Articular chondrocyte of knee joint (primary cell): Measurements from ENCODE around the gene SAMD14. TPM values are rescaled to one million over a fixed set of nuclear protein-coding genes. Genes with fewer than 3 reads are reported as not detected.

Experiments used
- total RNA-seq: library from RNA; depleted of rRNA; stranded (reverse); fragments of >200 nt; gene quantifications from 2 replicates; pipeline ENCODE4 v1.2.3, GENCODE V29; 2012

Gene SAMD14
- 0.86 and 1.0 TPM in 2 replicates for total RNA-seq

GRCh38 chr17:50129728-50130558, at the start of gene SAMD14:
Gene SAMD14 (minus strand): TSS chr17:50130160. CDS start chr17:50124959, 5,201 bp downstream.

GRCh38 chr17:50165867-50166517, 36.0 kb upstream of the SAMD14 start, which contains the start of gene SGCA:
Gene SGCA (plus strand): TSS chr17:50166005. CDS start chr17:50166041, 36 bp downstream.

GRCh38 chr17:50150354-50151040, 20.5 kb upstream of the SAMD14 start, which contains the start of gene PPP1R9B:
Gene PPP1R9B (minus strand): TSS chr17:50150677. CDS start chr17:50150513, 164 bp downstream.

DNA sequence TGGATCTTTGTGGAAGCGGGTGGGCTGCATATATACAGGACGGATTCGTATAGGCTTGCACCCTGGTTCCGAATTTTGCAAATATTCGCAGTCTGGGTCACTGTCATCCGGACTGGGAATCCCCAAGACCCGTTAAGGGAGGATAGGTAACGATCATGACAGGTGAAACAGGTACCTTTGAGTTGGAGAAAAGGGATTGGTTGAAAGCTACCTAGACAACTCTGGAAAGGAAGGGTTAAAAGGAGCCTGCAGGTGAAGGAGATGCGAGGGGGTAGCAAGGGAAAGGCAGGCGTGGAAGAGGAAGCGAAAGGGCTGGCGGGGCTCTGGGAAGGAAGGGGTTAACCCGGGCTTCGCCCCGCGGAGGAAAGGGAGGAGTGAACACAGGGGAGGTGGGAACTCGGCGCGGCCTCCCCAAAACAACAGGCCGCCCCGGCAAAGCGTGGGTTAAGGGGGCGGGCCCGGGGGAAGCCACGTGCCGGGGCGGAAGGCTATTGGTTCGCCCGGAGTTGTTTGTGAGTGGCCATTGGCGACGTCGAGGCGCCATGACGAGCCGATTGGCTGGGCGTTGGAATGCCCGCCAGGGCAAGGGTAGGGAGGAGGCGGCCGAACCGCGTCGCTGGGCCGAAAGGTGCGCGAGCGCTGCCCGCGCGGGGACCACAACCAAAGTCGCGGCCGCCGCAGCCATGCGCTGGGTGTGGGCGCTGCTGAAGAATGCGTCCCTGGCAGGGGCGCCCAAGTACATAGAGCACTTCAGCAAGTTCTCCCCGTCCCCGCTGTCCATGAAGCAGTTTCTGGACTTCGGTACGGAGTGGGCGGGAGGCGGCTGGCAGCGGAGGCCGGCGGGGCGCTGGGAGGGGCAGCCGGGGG, 35.0 kb downstream of the SAMD14 start, which contains the start of gene PDK2:
TSS of gene PDK2 (plus strand) at position 599 of the 867 bp plus-strand sequence. CDS start at position 684, 85 bp downstream.

Other genes with a start within 250 kb of the SAMD14 start
- 1.8 and 8.0 TPM in 2 replicates for gene DLX4, start 161.0 kb downstream of the SAMD14 start, total RNA-seq
- gene DLX3, start 134.9 kb downstream of the SAMD14 start, total RNA-seq: 6.5 and 8.6 TPM in 2 replicates
- 62.0 and 84.3 TPM in 2 replicates for gene ITGA3, start 74.0 kb downstream of the SAMD14 start, total RNA-seq
- 32.4 and 37.0 TPM in 2 replicates for gene PDK2, start 34.8 kb downstream of the SAMD14 start, total RNA-seq
- 51.7 and 52.9 TPM in 2 replicates for gene PPP1R9B, start 20.5 kb upstream of the SAMD14 start, total RNA-seq
- gene SGCA, start 35.8 kb upstream of the SAMD14 start, total RNA-seq: 9.8 and 13.3 TPM in 2 replicates
- 1,350 and 1,566 TPM in 2 replicates for gene COL1A1, start 71.5 kb upstream of the SAMD14 start, total RNA-seq
- under 0.01 TPM in 1 of 2 replicates, not detected in the other for gene TMEM92, start 144.3 kb upstream of the SAMD14 start, total RNA-seq
- gene XYLT2, start 216.0 kb upstream of the SAMD14 start, total RNA-seq: 30.9 and 31.8 TPM in 2 replicates
- 61.0 and 64.1 TPM in 2 replicates for gene MRPL27, start 243.0 kb upstream of the SAMD14 start, total RNA-seq
- 3.0 and 3.1 TPM in 2 replicates for gene EME1, start 243.1 kb upstream of the SAMD14 start, total RNA-seq